Kidney epithelial cell (primary cell): ENCODE measurements around the gene PBRM1. TPM values are rescaled to one million over a fixed set of nuclear protein-coding genes. Genes with fewer than 3 reads are reported as not detected.

ENCODE experiments used
- DNase-seq: peaks from one replicate; pipeline ENCODE4 v3.0.0-alpha.2; 2010; ENCODE audit warnings: low read depth
- H3K27me3 ChIP-seq: 2 replicates; pipeline ENCODE4 v1.6.0; 2011; ENCODE audit warnings: low read length; ENCODE audit not compliant: control insufficient read depth, insufficient read depth
- H3K36me3 ChIP-seq: 2 replicates; pipeline ENCODE4 v1.5.1; 2011; ENCODE audit warnings: low read length; ENCODE audit not compliant: control insufficient read depth, insufficient read depth
- H3K4me3 ChIP-seq: 2 replicates; pipeline ENCODE4 v1.5.1; 2011; ENCODE audit warnings: low read depth, mild to moderate bottlenecking, control low read depth, low read length
- CTCF ChIP-seq: IDR thresholded peaks from 2 replicates; pipeline ENCODE4 v1.5.1; 2011; ENCODE audit warnings: mild to moderate bottlenecking, moderate library complexity, low read length, control low read depth, inconsistent platforms; ENCODE audit not compliant: insufficient read depth, poor library complexity, severe bottlenecking
- total RNA-seq: library from RNA; depleted of rRNA; stranded (reverse); fragments of >200 nt; gene quantifications from 2 replicates; pipeline ENCODE4 v1.2.3, GENCODE V29; 2015

The PBRM1 gene
- total RNA-seq, 1 donor from 2014 or later = 89.5 TPM

- DNase-seq = no peak
- Histone ChIP-seq H3K4me3 (no peak overlapping the region), H3K27me3 (no peaks in the 10 kb centered on the region), H3K36me3 (no peaks in the 10 kb centered on the region)
- TF ChIP-seq CTCF = no peak
Measured at GRCh38 chr3:52714335-52715302, 28.9 kb upstream of the PBRM1 start.

- no peak overlapping the region for H3K4me3 ChIP-seq
- TF ChIP-seq CTCF = no peak
- H3K27me3 ChIP-seq = no peaks in the 10 kb centered on the region
- H3K36me3 ChIP-seq = no peaks in the 10 kb centered on the region
- DNase-seq = no peak
Measured at GRCh38 chr3:52712291-52713212, 26.8 kb upstream of the PBRM1 start.

DNA sequence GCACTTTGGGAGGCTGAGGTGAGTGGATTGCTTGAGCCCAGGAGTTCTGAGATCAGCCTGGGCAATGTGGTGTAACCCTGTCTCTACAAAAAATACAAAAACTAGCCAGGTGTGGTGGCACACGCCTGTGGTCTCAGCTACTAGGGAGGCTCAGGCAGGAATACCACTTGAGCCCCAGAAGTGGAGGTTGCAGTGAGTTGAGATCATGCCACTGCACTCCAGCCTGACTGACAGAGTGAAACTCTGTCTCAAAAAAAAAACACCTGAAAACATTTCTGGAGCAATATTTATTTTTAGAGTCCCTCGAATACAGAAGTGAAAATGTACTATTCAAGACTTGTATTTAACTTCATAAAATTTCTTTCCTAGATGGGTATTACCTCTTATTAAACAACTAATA is 24.8 kb upstream of the PBRM1 start:
- H3K36me3 ChIP-seq = no peaks in the 10 kb centered on the region
- no peak for DNase-seq
- no peaks in the 10 kb centered on the region for H3K27me3 ChIP-seq
- no peak for TF ChIP-seq CTCF
- H3K4me3 ChIP-seq = no peak overlapping the region

- no peak for DNase-seq
- TF ChIP-seq CTCF = no peak
- Histone ChIP-seq H3K4me3 (no peak overlapping the region), H3K36me3 (no peaks in the 10 kb centered on the region), H3K27me3 (no peaks in the 10 kb centered on the region)
Measured at GRCh38 chr3:52707585-52707984, 21.9 kb upstream of the PBRM1 start.

DNA sequence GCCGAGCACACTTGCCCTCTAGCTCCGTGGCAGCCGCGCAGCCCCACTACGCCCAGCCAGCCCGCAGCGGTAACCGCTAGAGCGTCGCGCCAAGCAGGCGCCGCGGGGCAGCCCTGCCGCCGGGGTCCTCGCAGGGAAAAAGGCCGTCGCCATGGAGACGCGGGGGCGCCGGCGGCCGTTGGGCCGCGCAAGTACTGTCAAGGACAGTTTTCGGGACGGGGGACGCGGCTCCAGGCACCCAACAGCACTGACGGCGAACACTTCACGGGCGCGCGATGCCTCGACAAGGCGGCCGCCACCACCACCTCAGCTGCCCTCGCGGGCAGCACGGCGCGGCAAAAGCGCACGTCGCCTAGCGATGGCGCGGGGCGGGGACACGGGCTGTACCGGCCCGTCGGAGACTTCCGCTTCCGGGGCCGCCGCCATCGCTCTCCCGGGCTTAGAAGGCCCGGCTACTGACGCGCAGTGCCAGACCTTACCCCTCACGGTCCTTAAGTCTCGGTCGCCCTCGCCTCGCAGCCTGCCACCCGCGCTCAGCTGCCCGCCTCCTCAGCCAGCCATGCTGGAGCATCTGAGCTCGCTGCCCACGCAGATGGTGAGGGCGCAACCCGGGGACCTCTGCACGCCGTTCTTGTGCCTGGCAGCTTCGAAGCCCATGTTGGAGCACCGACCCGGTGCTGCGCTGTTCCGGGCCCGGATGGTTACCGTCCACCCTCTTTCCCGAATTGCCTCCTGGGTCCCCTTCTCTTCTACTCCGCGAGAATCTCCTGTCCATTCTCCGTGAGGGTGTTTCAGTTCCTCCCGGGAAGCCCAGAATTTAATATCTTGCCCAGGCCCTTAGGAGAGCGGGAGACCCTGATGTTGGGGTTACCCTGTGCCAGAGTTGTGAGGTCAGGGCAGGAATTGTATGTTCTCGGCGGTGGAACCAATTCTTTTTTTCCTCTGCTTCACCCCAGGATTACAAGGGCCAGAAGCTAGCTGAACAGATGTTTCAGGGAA is 20.3 kb upstream of the PBRM1 start, which contains the start of the genes GLT8D1 and SPCS1:
TSS of gene GLT8D1 (minus strand) at position 104 of the 999 bp plus-strand sequence. CDS start 5,331 bp downstream, outside the sequence.
TSS of gene SPCS1 (plus strand) at position 419 of the 999 bp plus-strand sequence. CDS start at position 560, 141 bp downstream.
- H3K27me3 ChIP-seq = no peaks in the 10 kb centered on the region
- DNase-seq = no peak
- no peaks in the 10 kb centered on the region for H3K36me3 ChIP-seq
- no peak for TF ChIP-seq CTCF
- H3K4me3 ChIP-seq = peak within 1 kb of the TSS; percentile 88
